Epithelial cell of esophagus (primary cell): ENCODE data around the gene IQGAP2.

ENCODE experiments used
- DNase-seq: peaks from one replicate; pipeline ENCODE4 v3.0.0; 2010; ENCODE audit warnings: low read depth
- H3K4me3 ChIP-seq: 2 replicates; pipeline ENCODE4 v1.5.1; 2011; ENCODE audit warnings: mild to moderate bottlenecking, low read length, control low read depth
- CTCF ChIP-seq: IDR thresholded peaks from 2 replicates; pipeline ENCODE4 v1.5.1; 2011; ENCODE audit warnings: low read depth, mild to moderate bottlenecking, low read length, control low read depth, inconsistent platforms; ENCODE audit not compliant: insufficient read depth; ENCODE audit errors: missing control alignments

IQGAP2 gene

DNA sequence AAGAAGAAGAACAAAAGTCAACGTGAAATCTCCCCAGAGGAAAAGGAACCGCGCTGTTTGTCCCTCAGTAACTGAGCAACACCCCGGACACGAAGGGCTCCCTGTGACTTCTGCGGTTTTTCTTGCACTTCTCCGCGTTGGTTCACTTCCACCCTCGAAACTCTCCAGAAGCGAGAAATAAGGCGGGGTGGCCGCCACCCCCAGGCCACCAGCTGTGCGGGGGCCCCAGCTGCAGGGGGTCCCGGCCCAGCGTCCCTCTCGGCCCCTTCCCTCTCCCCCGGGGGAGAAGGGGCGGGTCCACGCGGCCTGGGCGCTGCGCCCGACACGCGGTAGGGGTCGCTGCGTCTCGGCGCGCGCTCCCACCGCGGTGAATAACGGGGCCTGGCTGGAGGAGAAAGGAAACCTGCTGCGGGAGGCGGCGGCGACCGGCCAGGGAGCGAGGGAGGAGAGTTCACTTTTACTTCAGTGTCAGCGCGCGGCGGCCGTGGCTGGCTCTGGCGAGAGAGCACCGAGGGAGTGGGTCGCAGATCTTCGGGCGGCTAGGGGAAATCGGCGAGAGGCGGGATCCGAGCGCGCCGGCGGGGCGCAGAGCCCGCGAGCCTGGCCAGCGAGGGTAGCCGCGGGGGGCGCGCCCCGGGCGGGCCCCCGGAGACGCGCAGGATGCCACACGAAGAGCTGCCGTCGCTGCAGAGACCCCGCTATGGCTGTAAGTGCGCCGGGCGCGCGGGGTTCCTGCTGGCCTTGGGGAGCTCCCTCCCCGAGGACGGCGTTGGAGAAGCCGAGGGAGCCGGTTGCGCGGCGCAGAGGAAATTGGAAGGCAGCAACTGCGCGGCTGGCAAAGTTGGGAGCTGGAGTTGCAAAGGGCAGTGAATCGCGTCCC lies at the start of gene IQGAP2:
Gene IQGAP2, plus strand, starts transcription at position 400 of the 880 bp plus-strand sequence. Its CDS starts 261 bp downstream, at position 661.
- peak within 1 kb of the TSS; percentile 36 for H3K4me3 ChIP-seq
- peak; percentile 14 for TF ChIP-seq CTCF
- peak; percentile 49 for DNase-seq

GRCh38 chr5:76356887-76357286 lies 46.2 kb upstream of the IQGAP2 start:
- TF ChIP-seq CTCF, result no peak
- no peak overlapping the region for H3K4me3 ChIP-seq
- no peak for DNase-seq

GRCh38 chr5:76363352-76364225 lies 39.5 kb upstream of the IQGAP2 start:
- peak; percentile 68 for DNase-seq
- H3K4me3 ChIP-seq, result no peak overlapping the region
- no peak for TF ChIP-seq CTCF

DNA sequence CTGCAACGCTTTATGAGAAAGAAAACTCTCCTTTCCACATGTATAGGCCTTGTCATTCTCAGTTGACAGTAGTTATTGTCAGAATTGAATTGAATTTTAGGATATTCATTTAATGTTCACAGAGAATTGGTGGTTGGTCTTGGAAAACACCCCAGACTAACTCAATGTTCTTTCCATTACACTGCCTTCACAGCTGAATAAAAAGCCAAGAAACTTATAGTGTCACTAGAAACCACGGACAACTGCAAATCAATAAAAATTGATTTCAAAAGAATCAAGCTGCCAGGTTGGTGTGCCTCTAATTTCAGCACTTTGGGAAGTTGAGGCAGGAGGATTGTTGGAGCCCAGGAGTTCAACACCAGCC lies 38.9 kb upstream of the IQGAP2 start:
- DNase-seq, result no peak
- no peak for TF ChIP-seq CTCF
- no peak overlapping the region for H3K4me3 ChIP-seq

DNA sequence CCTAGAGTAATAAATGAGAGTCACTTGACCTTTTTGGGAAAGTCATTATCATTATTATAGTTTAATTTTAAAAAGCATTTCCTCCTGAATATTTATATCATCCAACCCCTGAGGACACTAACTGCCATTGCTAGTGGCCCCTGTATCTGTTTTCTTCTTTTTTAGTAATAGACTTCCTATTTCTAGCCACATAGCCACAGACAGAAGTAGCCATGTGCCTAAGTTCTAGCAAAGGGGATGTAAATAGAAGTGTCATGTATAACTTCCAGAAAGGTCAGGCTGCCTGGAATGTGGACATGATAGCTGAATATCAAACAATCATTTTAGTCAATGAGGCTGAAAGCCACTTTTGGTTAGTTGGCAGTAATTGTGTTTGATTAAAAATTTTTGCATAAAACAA lies 37.5 kb upstream of the IQGAP2 start:
- DNase-seq, result no peak
- no peak for TF ChIP-seq CTCF
- H3K4me3 ChIP-seq, result no peak overlapping the region

DNA sequence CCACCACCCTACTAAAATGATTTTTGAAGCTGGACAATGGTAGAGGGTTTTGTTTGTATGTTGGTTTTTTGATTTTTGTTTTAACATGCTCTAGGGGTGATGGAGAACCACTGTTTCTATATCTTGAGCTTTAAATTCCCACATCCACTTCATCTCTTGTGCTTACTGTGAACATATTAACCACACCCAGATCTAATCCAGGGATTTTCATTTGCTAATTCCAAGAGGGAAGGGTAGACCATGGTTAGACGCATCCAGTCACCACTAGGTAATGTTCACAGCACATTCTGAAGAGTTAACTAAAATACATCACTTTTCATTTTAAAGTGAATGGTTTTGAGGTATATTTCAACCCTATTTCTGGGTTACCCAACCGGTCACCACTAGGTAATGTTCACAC lies 36.5 kb upstream of the IQGAP2 start:
- TF ChIP-seq CTCF, result no peak
- H3K4me3 ChIP-seq, result no peak overlapping the region
- no peak for DNase-seq
